Measurements from ENCODE around the gene SCPEP1.

Gene SCPEP1

DNA sequence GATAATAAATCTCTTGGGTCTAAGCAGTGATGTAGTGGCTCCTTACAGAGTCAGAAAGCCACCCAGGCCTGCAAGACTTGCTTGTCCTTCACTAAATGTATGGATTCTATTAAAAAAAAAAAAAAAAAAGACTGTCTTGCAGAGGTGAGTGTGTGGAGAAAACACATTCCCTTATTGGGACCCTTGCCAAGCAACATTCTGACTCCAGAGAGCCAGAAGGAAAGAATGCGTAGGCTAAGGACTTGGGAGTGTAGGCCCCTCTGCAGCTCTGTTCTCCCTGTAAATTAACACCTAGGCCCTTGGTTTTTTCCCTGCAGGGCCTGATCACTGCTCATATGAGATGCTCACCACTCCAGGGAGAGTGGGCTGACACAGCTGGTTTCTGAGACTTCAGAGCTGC is 17.8 kb downstream of the SCPEP1 start:
- TF ChIP-seq POLR2AphosphoS5 (IDR thresholded peaks at IDR 0.05; ENCODE audit: low read depth, low read length) (no peak), TAF1 (IDR thresholded peaks at IDR 0.05; ENCODE audit: borderline replicate concordance, insufficient read depth, low read length) (no peak), SIN3A (IDR thresholded peaks at IDR 0.05; ENCODE audit: borderline replicate concordance, insufficient read depth, low read length) (no peak), FOXP2 (optimal IDR thresholded peaks at IDR 0.05; ENCODE audit: borderline replicate concordance, extremely low read depth, extremely low read length, insufficient read depth) (no peak)
- TF ChIP-seq, protein P1, sequence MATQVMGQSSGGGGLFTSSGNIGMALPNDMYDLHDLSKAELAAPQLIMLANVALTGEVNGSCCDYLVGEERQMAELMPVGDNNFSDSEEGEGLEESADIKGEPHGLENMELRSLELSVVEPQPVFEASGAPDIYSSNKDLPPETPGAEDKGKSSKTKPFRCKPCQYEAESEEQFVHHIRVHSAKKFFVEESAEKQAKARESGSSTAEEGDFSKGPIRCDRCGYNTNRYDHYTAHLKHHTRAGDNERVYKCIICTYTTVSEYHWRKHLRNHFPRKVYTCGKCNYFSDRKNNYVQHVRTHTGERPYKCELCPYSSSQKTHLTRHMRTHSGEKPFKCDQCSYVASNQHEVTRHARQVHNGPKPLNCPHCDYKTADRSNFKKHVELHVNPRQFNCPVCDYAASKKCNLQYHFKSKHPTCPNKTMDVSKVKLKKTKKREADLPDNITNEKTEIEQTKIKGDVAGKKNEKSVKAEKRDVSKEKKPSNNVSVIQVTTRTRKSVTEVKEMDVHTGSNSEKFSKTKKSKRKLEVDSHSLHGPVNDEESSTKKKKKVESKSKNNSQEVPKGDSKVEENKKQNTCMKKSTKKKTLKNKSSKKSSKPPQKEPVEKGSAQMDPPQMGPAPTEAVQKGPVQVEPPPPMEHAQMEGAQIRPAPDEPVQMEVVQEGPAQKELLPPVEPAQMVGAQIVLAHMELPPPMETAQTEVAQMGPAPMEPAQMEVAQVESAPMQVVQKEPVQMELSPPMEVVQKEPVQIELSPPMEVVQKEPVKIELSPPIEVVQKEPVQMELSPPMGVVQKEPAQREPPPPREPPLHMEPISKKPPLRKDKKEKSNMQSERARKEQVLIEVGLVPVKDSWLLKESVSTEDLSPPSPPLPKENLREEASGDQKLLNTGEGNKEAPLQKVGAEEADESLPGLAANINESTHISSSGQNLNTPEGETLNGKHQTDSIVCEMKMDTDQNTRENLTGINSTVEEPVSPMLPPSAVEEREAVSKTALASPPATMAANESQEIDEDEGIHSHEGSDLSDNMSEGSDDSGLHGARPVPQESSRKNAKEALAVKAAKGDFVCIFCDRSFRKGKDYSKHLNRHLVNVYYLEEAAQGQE (IDR thresholded peaks at IDR 0.05; ENCODE audit: insufficient read depth in 1 of 2, low read depth in 2 of 2, low read length in 2 of 2), result no peak

DNA sequence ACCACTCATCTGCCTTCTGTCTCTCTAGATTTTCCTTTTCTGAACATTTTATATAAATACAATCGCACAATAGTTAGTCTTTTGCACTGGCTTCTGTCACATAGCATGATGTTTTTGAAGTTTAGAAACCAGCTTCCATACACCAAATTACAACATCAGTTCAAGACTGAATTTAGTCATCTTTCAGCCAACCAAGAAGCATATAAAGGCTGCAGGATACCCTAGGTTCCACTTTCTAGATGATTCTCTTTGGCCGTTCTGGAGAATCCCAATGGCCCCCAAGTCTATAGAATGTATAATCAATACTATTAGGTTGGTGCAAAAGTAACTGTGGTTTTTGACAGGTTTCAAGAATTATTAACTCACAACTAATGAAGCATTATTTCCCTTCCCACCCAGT is 19.4 kb downstream of the SCPEP1 start:
- TF ChIP-seq FOXP2 (optimal IDR thresholded peaks at IDR 0.05; ENCODE audit: borderline replicate concordance, extremely low read depth, extremely low read length, insufficient read depth) (no peak), TAF1 (IDR thresholded peaks at IDR 0.05; ENCODE audit: borderline replicate concordance, insufficient read depth, low read length) (no peak), POLR2AphosphoS5 (IDR thresholded peaks at IDR 0.05; ENCODE audit: low read depth, low read length) (no peak), SIN3A (IDR thresholded peaks at IDR 0.05; ENCODE audit: borderline replicate concordance, insufficient read depth, low read length) (no peak)
- TF ChIP-seq, protein P1 (IDR thresholded peaks at IDR 0.05; ENCODE audit: insufficient read depth in 1 of 2, low read depth in 2 of 2, low read length in 2 of 2), result no peak

DNA sequence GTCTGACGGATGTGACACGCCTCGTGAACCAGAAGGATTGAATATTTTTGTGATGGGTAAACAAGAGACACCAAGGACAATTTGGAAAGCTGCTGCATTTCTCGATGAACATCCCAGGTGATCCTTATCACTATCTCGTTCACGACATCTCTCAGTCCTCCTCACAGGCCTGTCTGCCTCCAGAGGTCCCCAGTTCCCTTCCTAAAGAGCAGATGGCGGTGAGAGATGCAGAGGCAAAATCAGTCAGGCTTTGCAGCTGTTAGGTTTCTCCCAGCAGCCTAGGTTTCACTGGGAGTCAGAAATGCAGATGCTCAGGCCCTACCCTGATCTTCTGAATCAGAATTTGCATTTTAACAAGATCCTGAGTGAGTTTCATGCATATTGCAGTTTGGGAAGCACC is 23.6 kb downstream of the SCPEP1 start:
- TF ChIP-seq FOXP2 (optimal IDR thresholded peaks at IDR 0.05; ENCODE audit: borderline replicate concordance, extremely low read depth, extremely low read length, insufficient read depth) (no peak), POLR2AphosphoS5 (IDR thresholded peaks at IDR 0.05; ENCODE audit: low read depth, low read length) (no peak), TAF1 (IDR thresholded peaks at IDR 0.05; ENCODE audit: borderline replicate concordance, insufficient read depth, low read length) (no peak), SIN3A (IDR thresholded peaks at IDR 0.05; ENCODE audit: borderline replicate concordance, insufficient read depth, low read length) (no peak)
- TF ChIP-seq, protein P1 (IDR thresholded peaks at IDR 0.05; ENCODE audit: insufficient read depth in 1 of 2, low read depth in 2 of 2, low read length in 2 of 2), result no peak

DNA sequence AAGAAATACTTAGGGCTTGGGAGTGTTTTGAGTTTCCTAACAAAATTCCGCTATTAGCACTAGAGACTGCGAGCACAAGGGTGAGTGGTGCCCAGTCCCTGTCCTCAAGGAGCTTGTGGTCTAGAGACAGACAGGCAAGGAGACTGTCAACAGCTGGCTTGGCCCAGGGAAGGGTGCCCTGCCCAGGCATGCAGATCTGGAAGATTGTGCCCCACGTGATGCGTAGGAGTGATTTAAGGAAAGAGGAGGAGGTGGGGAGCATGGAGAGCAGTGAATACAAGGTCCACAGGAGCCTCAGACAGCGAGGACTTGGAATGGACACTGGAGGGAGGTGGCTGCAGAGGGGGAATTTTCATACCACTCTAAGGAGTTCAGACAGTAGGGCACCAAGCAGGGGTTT is 25.0 kb downstream of the SCPEP1 start:
- TF ChIP-seq SIN3A (IDR thresholded peaks at IDR 0.05; ENCODE audit: borderline replicate concordance, insufficient read depth, low read length) (no peak), FOXP2 (optimal IDR thresholded peaks at IDR 0.05; ENCODE audit: borderline replicate concordance, extremely low read depth, extremely low read length, insufficient read depth) (no peak), TAF1 (IDR thresholded peaks at IDR 0.05; ENCODE audit: borderline replicate concordance, insufficient read depth, low read length) (no peak), POLR2AphosphoS5 (IDR thresholded peaks at IDR 0.05; ENCODE audit: low read depth, low read length) (no peak)
- TF ChIP-seq, protein P1 (IDR thresholded peaks at IDR 0.05; ENCODE audit: insufficient read depth in 1 of 2, low read depth in 2 of 2, low read length in 2 of 2), result no peak

All from PFSK-1 (cell line).